Measurements from ENCODE around the gene FAM167B. TPM values are rescaled to one million over a fixed set of nuclear protein-coding genes. Genes with fewer than 3 reads are reported as not detected.

FAM167B gene
- total and polyA plus RNA-seq, 4 donors: 2.6 to 30.5 (median 5.7) TPM

- Histone ChIP-seq H3K4me3 (no peak overlapping the region), H3K4me1 (ENCODE audit: control insufficient read depth in 5 of 5, insufficient read depth in 5 of 5, low read length in 5 of 5) (peaks cover 0 to 6% (median 0%) of the 10 kb centered on the region in 5 donors), H3K36me3 (ENCODE audit: control insufficient read depth in 4 of 4, insufficient read depth in 4 of 4, low read length in 4 of 4) (no peaks in the 10 kb centered on the region), H3K9me3 (ENCODE audit: control insufficient read depth in 4 of 4, insufficient read depth in 3 of 4, low read length in 3 of 4) (no peaks in the 10 kb centered on the region), H3K9ac (ENCODE audit: insufficient read depth in 1 of 2, low read length in 2 of 2) (no peak overlapping the region), H3K27me3 (ENCODE audit: control insufficient read depth in 3 of 3, insufficient read depth in 3 of 3, low read length in 2 of 3) (no peaks in the 10 kb centered on the region), H3K27ac (ENCODE audit: low read depth in 1 of 2, low read length in 1 of 2) (no peak overlapping the region)
- ATAC-seq (ENCODE audit: insufficient read depth, low FRiP score) (no peak), DNase-seq (no peak)
- no peak for TF ChIP-seq CTCF (IDR thresholded peaks at IDR 0.05; ENCODE audit: control extremely low read depth, extremely low read depth)
- 85 to 93% methylated on average over 9 of the region's 9 CpGs for WGBS, 2 donors
These were observed 18.8 kb downstream of the FAM167B start for GRCh38 chr1:32265846-32266245.

- ATAC-seq (ENCODE audit: insufficient read depth, low FRiP score) (no peak), DNase-seq (peak in 2 of 3 donors; percentile 43 to 66)
- H3K9me3 ChIP-seq (ENCODE audit: control insufficient read depth in 4 of 4, insufficient read depth in 3 of 4, low read length in 3 of 4): no peaks in the 10 kb centered on the region
- no peaks in the 10 kb centered on the region for H3K27me3 ChIP-seq (ENCODE audit: control insufficient read depth in 3 of 3, insufficient read depth in 3 of 3, low read length in 2 of 3)
- TF ChIP-seq CTCF (IDR thresholded peaks at IDR 0.05; ENCODE audit: control extremely low read depth, extremely low read depth): no peak
- peak overlapping the region in 1 of 2 donors; percentile 19 for H3K9ac ChIP-seq (ENCODE audit: insufficient read depth in 1 of 2, low read length in 2 of 2)
- no peaks in the 10 kb centered on the region for H3K36me3 ChIP-seq (ENCODE audit: control insufficient read depth in 4 of 4, insufficient read depth in 4 of 4, low read length in 4 of 4)
- no peak overlapping the region for H3K4me3 ChIP-seq
- no peak overlapping the region for H3K27ac ChIP-seq (ENCODE audit: low read depth in 1 of 2, low read length in 1 of 2)
- 49 to 64% methylated on average over 7 of the region's 7 CpGs for WGBS, 2 donors
- peaks cover 0 to 6% (median 0%) of the 10 kb centered on the region in 5 donors for H3K4me1 ChIP-seq (ENCODE audit: control insufficient read depth in 5 of 5, insufficient read depth in 5 of 5, low read length in 5 of 5)
These were observed 20.0 kb downstream of the FAM167B start for GRCh38 chr1:32266921-32267591.

- no peak for TF ChIP-seq CTCF (IDR thresholded peaks at IDR 0.05; ENCODE audit: control extremely low read depth, extremely low read depth)
- Histone ChIP-seq H3K27ac (ENCODE audit: low read depth in 1 of 2, low read length in 1 of 2) (no peak overlapping the region), H3K36me3 (ENCODE audit: control insufficient read depth in 4 of 4, insufficient read depth in 4 of 4, low read length in 4 of 4) (no peaks in the 10 kb centered on the region), H3K9me3 (ENCODE audit: control insufficient read depth in 4 of 4, insufficient read depth in 3 of 4, low read length in 3 of 4) (no peaks in the 10 kb centered on the region), H3K9ac (ENCODE audit: insufficient read depth in 1 of 2, low read length in 2 of 2) (no peak overlapping the region), H3K27me3 (ENCODE audit: control insufficient read depth in 3 of 3, insufficient read depth in 3 of 3, low read length in 2 of 3) (peaks cover 0 to 16% (median 14%) of the 10 kb centered on the region in 3 donors), H3K4me1 (ENCODE audit: control insufficient read depth in 5 of 5, insufficient read depth in 5 of 5, low read length in 5 of 5) (peaks cover 0 to 11% (median 0%) of the 10 kb centered on the region in 5 donors), H3K4me3 (no peak overlapping the region)
- ATAC-seq (ENCODE audit: insufficient read depth, low FRiP score): no peak
- DNase-seq: no peak
These were observed 22.7 kb downstream of the FAM167B start for GRCh38 chr1:32269744-32270143.

Data from lung (tissue), 12 donors.